ENCODE data around the gene KIAA1671.

- TF ChIP-seq CTCF (IDR thresholded peaks at IDR 0.05) = no peak
- TF ChIP-seq EZH2phosphoT487 (IDR thresholded peaks at IDR 0.05) = no peak
- no peak for TF ChIP-seq EZH2 (IDR thresholded peaks at IDR 0.05)
Observed at GRCh38 chr22:25084405-25085107, 132.0 kb downstream of the KIAA1671 start.
